EH (cell line): ENCODE measurements around the gene RGS9BP.
"Not testable (repeated sequence)": the region's sequence is repeated elsewhere in the genome, so short reads cannot be mapped to it uniquely, and the experiment has no call there.

ENCODE experiments used
- DNase-seq: peaks from one replicate; pipeline ENCODE4 v3.0.0-alpha.2; 2015; ENCODE audit warnings: low read depth

RGS9BP gene, protein sequence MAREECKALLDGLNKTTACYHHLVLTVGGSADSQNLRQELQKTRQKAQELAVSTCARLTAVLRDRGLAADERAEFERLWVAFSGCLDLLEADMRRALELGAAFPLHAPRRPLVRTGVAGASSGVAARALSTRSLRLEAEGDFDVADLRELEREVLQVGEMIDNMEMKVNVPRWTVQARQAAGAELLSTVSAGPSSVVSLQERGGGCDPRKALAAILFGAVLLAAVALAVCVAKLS

DNA sequence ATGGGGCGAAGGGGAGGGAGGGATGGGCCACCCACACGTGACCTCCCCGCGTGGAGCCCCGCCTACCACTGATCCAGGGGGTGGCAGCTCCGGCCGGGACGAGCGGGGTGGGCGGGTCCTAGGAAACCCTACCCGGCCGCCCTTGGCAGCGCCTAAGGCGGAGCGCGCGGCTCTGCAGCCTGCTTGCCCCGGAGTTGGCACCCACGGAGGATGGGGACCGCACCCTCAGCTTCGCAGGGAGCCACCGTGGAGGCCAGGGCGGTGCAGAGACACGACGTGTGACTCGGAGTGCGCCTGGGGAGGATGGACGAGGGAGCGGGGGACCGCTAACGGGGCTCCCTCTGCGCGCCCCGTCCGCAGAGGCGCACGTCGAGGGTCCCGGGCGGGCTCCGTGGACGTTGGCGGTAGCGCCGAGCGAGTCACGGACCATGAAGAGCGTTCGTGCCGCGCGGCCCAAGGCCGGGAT lies at the start of gene RGS9BP:
RGS9BP (plus strand) TSS at position 129 of the 466 bp plus-strand sequence. CDS start 416 bp downstream, outside the sequence.
- DNase-seq: peak; percentile 83

DNA sequence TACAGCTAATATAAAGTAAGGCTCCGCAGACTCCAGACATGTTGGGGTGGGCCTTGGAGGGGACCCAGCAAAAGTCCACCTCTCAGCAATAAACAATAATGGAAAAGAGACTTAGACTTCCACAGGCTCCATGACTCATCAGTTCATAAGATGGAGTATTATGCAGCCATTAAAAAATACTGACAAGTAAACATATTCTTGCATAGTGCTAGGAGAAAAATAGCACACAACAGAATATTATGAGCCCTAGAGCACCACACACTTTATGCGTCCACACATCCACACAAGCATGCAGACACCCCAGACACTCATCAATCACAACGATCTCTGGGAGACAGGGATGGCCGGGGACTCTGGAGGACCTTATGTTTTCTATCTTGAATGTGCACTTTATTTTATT lies 48.7 kb upstream of the RGS9BP start:
- no peak for DNase-seq

DNA sequence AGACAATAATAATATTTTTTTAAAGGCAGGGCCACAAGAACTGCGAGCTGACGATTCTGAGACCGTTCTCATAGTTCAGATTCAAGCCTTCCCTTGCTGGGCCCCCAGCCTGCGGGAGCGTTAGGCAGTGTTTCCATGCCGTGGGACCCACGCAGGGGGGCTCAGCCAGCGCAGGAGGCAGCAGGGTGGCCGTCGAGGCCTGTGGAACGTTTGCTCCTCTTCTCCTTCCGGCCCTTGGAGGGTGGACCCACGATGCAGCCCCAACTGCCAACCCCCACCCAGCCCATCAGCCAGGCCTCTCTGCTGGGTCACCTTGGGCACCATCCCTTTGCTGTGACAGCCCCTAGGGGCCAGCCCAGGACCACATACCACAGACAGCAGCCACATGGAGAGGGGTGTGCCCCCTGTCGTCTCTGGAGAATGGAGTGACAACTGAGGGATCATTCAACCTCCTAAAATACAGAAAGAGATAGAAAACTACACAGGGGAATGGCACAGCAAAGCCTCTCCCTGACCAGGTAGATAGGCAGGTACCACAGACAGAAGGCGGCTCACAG lies 47.9 kb upstream of the RGS9BP start:
- DNase-seq: no peak

DNA sequence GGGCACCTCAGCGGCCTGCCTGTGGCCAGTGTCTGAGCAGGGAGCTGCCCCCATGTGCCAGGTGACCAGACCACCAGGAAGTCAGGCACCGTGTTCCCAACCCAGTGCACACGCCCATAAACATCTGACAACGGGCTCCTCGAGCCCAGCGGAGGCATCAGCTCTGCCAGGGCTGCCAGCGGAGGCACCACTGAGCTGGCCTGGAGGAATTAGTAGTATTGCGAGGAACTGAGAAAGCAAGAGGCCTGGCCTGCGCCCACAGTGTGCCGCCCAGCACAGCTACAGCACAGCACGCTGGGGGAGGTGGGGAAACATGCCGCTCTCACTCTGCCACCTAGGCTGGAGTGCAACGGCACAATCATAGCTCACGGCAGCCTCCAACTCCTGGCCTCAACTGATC lies 45.3 kb upstream of the RGS9BP start:
- DNase-seq: no peak

DNA sequence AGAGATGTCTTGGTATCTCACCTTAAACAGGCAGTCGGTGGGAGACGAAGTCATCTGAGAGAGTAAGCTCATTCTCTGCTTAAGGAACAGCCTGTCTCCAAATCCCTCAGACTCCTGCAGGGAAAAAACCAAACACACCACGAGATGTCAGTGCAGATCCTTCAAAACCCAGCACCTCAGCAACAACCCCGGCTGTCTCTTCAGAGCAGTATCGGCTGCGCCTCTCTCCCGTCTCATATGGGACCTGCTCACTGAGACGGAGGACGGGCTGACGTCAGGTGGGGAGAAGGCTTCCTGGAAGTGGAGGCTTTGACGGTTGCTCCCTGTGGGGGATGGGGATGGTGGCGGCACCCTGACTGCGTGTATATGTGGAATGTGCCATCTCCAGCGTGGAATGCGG lies 44.3 kb upstream of the RGS9BP start:
- no peak for DNase-seq

DNA sequence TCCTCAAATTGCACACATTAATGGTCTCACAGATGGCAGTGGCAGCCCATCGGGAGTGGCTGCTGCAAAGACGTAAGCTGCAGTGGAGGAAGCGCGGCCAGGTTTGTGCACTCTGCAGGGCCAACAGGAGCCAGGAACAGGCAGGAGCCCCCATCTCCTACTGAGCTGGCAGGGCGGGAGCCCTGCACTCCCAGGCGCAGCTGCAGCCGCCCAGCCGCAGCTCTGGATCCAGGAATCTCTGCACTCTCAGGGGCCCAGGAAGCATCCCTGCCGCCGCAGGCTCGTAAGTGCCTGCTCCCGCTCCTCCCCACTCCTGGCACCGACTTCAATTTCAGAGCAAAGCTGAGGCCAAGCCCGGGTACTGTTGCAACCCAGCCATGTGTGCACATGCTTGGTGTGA lies 38.2 kb upstream of the RGS9BP start:
- no peak for DNase-seq

DNA sequence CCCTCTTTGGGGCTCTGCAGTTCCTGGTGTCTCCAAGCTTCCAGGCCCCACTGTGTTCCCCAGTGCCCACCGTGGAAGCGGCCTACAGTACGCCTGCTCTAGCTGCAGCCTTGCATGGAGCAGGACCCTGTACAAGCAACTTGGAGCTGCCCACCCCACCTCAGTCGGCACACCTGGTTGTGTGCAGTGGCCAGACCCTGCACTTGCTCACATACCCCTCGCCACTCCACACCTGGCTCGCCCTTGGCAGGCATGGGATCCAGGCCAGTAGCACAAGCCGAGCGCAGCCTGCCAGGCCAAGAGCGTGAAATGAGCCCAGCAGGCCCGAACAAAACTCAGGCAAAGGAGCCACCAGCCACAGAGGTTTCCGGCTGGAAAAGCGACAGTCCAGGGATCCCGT lies 37.0 kb upstream of the RGS9BP start:
- DNase-seq: no peak

DNA sequence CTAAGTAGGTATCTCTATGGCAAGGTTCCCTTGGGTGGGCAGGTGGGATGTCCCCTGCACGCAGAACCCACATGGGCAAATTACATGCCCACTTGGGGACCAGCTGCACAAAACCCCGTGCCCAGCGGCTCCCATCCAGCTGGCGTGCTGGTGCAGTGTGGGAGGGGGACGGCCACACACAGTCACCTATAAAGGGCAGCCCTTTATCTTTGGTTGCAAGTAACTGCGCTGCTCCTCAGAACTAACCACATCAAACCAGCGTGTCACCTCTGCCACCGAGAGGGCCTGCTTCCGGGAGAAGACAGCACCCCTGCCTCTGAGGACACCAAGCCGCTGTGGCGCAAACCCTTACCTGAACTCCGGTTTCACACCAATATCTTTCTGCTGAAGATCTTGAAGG lies 32.9 kb upstream of the RGS9BP start:
- DNase-seq: no peak

DNA sequence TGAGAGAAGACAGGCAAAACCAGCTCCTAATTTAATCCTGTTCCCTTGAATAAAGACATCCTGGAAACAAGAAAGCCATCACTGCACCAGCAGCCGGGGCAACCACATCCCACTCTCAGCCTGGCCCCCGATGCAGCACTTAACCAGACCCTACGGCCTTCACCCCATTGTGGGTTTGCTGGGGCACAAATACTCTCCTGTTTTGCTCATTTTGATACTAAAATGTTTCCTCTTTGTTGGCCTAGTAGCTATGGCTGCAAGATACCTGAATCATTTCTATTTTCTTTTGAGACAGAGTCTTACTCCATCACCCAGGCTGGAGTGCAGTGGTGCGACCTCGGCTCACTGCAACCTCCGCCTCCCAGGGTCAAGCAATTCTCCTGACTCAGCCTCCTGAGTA lies 29.1 kb upstream of the RGS9BP start:
- DNase-seq: no peak

DNA sequence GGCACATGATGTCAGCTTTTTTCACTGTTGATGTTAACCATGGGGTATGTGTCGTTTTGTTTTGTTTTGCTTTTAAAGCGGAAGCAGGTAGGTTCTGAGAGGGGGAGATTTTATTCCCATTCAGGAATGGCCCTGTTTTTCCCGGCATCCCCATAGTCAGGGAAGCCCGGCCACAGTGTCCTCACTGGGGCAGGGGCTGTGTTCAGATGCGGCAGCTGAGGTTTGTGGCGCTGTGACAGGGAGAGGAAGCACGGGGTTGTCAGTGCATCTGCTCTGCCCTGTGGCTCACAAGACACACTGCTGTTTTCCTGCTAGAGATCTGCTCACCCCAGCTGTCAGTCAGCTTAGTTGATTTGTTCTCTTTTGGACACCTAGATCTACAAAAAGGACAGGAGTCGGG lies 28.3 kb upstream of the RGS9BP start:
- no peak for DNase-seq

DNA sequence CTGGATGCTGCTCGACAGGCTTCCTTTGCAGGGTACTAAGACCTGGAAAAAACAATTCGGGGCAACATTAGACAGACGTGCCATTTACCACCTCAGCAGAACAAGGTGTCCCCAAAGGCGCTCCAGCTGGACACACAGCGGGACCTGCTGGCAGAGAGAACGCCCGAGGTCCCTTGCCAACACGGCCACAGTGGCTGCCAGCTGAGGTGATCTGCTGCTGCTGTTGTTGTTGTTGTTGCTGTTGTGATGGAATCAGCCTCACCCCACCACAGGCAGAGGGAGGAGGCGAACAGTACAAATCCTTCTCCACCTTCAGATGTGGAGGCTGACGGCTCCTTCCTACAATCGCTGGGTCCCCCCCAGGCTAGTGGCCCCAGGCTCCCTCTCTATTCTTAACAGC lies 25.9 kb upstream of the RGS9BP start:
- DNase-seq: no peak

DNA sequence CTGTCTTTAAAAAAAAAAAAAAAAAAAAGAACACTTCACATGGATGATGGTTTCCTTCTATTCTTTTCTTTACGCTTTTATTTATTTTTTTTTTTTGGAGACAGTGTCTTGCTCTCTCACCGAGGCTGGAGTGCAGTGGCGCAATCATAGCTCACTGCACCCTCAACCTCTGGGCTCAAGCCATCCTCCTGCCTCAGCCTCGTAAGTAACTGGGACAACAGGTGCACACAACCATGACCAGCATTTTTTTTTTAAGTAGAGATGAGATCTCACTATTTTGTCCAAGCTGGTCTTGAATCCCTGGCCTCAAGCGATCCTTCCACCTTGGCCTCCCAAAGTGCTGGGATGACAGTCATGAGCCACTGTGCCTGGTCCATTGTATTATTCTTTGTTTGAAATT lies 25.0 kb upstream of the RGS9BP start:
- DNase-seq: no peak

DNA sequence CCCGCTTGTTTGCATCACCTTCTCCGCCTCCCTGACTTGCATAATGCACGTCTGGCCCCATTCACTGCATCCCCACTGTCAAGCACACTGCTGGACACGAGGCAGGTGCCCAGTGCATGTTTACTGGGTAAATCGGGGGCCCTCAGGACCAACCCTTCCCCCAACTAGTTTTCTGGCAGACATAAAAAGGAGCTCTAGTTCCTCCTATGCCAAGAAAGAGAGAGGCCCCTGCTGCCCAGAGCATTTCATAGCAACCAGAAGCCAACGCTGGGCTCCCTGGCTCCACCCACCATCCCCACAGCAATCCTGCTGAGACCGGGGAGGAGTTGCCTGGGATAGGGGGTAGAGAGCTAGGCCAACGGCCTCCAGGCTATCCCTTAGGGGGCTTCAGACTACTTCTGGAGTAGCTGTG lies 23.9 kb upstream of the RGS9BP start:
- no peak for DNase-seq

DNA sequence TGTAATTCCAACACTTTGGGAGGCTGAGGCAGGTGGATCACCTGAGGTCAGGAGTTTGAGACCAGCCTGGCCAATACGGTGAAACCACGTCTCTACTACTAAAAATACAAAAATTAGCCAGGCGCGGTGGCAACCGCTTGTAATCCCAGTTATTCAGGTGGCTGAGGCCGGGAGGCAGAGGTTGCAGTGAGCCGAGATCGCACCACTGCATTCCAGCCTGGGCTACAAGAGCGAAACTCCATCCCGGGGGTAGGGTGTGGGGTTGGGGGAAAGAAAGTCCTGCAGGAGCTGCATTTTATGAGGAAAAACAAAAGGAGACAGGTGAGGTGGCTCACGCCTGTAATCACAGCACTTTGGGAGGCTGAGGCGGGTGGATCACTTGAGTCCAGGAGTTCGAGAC lies 23.3 kb upstream of the RGS9BP start:
- DNase-seq: not testable (repeated sequence)

DNA sequence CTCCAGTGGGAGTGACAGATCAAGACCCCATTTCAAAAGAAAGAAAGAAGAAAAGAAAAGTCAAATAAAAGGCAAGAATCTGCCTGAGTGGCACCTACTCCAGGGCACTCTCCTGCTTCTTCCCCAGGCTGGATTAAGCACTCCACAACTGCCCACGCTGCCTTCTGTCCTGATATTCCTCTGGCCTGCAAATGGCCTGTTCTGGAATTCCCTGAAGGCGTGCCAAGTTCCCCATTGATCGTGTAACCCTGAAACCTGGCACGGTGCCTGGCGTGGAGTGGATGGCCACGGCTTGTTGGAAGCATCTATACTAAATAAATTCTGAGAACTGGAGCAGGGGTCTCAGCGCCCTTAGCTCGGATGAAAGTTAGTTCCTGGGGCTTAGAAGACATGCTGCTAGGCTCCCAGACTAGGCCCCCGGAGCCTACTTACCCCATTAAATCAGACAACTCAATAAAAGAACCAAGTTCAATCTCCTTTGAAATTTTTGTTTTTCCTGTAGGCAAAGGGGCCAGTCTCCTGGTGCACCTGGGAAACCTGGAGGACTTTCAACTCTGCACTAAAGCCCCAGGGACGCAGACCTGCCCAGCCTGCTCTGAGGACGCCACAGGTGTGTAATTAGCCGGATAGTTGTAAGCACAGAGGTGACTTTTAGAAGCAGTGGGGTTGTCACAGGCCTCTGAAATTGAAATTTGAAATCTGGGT lies 22.6 kb upstream of the RGS9BP start:
- DNase-seq: peak; percentile 53

DNA sequence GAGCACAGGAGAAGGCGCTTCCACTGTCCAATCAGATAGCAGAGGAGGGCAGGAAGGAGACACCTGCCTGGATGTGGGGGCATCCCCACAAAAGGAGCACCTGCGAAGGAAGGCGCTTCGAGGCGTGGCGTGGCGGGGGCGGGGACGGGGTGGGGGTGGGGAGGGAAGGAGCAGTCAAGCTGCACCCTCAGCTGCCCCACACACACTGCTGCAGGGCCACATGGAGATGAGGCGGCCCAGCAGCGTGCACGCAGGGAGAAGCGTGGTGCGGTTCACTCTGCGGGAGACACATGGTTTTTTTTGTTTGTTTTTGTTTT lies 22.1 kb upstream of the RGS9BP start:
- DNase-seq: no peak

DNA sequence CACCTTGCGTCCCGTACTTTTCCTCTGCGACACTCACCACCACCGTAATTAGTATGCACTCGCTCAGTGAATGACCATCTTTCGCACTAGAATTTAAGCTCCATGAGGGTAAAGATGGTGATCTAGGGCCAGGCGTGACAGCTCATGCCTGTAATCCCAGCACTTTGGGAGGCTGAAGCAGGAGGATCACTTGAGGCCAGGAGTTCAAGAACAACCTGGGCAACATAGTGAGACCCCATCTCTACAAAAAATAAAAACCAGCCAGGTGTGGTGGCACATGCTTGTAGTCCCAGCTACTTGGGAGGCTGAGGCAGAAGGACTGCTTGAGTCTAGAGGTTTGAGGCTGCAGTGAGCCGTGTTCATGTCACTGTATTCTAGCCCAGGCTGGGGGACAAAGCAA lies 19.3 kb upstream of the RGS9BP start:
- not testable (repeated sequence) for DNase-seq

DNA sequence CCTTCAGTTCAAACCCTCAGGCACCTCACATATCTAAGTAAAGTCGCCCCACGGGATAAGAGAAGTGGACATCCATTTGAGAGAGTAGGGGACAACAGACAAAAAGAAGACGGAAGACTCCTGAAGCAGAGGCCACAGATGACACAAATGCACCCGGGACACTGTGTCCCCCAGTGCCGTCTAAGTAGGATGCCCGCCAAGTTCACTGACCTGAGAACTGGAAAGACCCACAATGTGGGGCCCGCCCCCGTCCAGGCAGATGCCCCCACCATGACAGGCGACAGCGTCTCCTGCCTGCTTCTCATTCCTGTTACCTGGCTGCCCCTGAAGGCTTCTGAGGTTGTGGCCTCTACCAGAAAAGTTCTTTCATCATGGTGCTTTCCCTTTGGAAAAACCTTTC lies 17.6 kb upstream of the RGS9BP start:
- no peak for DNase-seq

DNA sequence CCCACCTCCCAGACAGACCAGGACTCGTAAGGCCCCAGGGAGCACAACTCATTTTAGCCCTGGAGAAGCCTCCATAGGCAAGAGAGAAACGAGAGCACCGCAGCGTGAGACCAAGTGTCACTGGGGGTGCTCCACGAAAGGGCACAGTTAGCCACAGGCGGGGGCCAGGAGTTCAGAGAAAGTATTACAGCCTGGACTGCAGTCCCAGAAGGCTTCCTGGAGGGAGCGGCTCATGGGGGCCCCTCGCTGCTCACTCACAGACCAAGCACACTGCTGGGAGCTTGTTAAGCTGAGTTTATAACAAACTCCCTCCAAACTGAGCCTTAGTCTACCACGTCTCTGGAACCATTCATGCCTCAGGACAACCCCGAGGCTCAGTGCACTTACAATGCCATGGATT lies 17.1 kb upstream of the RGS9BP start:
- DNase-seq: no peak

DNA sequence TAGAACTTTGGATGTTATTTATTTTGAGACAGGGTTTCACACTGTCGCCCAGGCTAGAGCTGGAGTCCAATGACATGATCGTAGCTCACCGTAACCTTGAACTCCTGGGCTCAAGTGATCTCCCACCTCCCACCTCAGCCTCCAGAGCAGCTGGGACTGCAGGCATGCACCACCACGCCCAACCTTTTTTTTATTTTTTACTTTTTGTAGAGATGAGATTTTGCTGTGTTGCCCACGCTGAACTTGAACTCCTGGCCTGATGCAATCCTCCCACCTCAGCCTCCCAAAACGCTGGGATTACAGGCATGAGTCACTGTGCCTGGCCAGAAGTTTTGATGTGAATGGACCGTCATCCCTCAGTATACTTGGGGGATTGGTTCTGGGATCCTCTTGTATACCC lies 14.3 kb upstream of the RGS9BP start:
- DNase-seq: no peak

DNA sequence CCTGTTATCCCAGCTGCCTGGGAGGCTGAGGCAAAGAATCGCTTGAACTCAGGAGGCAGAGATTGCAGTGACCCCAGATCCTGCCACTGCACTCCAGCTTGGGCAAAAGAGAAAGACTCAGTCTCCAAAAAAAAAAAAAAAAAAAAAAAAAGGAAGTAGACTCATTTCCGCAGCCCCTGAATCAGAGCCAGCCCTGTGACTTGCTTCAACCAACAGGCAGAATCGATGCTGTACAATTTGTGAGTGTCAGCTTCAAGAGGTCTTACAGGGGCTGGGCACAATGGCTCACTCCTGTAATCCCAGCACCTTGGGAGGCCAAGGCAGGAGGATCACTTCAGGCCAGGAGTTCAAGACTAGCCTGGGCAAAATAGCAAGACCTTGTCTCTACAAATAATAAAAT lies 13.5 kb upstream of the RGS9BP start:
- DNase-seq: peak; percentile 40

DNA sequence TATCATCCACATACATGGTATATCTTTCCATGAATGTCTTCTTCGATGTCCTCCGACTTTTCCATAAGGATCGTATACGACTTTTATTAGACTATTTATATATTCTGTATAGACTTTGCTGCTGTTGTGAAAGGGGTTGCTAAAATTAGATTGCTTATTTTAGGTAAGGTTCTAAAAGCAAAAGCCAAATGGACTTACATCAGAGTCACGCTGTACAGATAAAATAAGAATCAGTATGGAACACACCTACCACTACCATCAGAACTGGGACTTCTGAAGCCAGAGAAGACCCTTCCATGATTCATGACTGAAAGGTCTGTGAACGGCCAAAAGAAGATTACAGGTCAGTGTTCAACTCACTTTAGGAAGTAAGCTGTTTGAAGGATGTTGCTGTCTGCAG lies 9.6 kb upstream of the RGS9BP start:
- no peak for DNase-seq

DNA sequence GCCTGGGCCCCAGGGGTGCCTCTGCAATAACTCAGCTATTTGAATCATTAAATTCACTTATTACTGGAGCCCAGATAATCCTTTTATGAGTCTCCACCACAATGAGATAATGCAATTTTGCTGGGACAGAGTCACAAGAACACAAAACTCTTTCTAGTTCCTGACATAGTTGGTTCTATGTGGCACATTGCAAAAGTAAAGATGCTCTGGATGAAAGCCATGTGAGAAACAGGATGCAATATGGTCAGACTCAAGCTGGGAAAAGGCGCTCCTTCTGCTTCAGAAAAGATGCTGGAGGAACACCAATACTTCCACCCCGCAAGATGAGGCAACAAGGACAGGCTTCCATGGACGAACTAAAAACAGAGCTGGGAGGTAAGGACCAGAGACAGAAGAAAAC lies 6.3 kb upstream of the RGS9BP start:
- DNase-seq: no peak
